OCI-LY1 (cell line): ENCODE data around the gene LTBR.

Experiments used
- EZH2 ChIP-seq: fragments of 200-600 bp; sonication (generic), shearing (Covaris generic); IDR thresholded peaks from 2 replicates; pipeline ENCODE4 v1.8.0; 2017; ENCODE audit warnings: borderline replicate concordance, mixed run types, mild to moderate bottlenecking, antibody characterized with exemption, low read length, moderate library complexity, mixed read lengths
- TF ChIP-seq, protein P1 (sequence below): fragments of 200-600 bp; sonication (generic), shearing (Covaris generic); IDR thresholded peaks from 2 replicates; pipeline ENCODE4 v1.5.1; 2017; ENCODE audit warnings: mild to moderate bottlenecking, antibody characterized with exemption, low read length, moderate library complexity, mixed read lengths

DNA sequence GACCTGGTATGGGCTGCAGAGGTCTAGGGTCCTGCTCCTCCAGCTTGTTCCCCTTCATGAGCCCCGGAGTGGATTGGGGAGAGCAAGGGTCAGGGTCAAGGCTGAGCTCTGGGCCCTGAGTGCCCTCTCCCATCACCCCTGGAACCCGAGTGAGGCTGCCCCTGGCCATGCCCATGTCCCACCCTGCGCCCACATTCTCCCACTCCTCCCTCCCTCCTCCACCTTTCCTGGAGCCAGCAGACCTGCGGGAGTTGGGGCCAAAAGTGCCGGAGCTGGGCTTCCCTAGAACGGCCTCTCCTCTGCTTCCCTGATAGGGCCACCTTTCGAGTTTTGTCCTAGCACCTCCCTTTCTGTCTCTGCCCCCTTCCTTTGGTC lies 9.2 kb upstream of the LTBR start:
- TF ChIP-seq, protein P1, sequence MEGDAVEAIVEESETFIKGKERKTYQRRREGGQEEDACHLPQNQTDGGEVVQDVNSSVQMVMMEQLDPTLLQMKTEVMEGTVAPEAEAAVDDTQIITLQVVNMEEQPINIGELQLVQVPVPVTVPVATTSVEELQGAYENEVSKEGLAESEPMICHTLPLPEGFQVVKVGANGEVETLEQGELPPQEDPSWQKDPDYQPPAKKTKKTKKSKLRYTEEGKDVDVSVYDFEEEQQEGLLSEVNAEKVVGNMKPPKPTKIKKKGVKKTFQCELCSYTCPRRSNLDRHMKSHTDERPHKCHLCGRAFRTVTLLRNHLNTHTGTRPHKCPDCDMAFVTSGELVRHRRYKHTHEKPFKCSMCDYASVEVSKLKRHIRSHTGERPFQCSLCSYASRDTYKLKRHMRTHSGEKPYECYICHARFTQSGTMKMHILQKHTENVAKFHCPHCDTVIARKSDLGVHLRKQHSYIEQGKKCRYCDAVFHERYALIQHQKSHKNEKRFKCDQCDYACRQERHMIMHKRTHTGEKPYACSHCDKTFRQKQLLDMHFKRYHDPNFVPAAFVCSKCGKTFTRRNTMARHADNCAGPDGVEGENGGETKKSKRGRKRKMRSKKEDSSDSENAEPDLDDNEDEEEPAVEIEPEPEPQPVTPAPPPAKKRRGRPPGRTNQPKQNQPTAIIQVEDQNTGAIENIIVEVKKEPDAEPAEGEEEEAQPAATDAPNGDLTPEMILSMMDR: no peak
- TF ChIP-seq EZH2: no peak
